Spleen (tissue), 11 donors: ENCODE data around the gene GMEB2. TPM values are rescaled to one million over a fixed set of nuclear protein-coding genes. Genes with fewer than 3 reads are reported as not detected.
A peak's percentile ranks its signal among the peaks of the same experiment; 100 is the strongest.

ENCODE experiments used
- DNase-seq: peaks from one replicate; pipeline ENCODE4 v3.0.0-alpha.2; 2020
- H3K27ac ChIP-seq, 8 donors: fragments of 200-600 bp; sonication (generic) in 7 of 8; 1 replicate in 4 of 8; 2 replicates in 4 of 8; pipeline versions ENCODE4 v1.5.0 to v1.8.0; 2016 to 2021; ENCODE audit warnings: inconsistent platforms in 4 of 8, mild to moderate bottlenecking in 4 of 8, moderate library complexity in 1 of 8
- H3K27me3 ChIP-seq, 7 donors: fragments of 200-600 bp; sonication (generic) in 6 of 7; replicated peaks in 1 of 7; 1 replicate in 4 of 7; 2 replicates in 3 of 7; pipeline versions ENCODE4 v1.5.0 to v1.8.0; 2016 to 2021; ENCODE audit warnings: inconsistent platforms in 3 of 7, mild to moderate bottlenecking in 1 of 7
- H3K36me3 ChIP-seq, 6 donors: fragments of 200-600 bp; sonication (generic) in 5 of 6; 1 replicate in 4 of 6; 2 replicates in 2 of 6; pipeline versions ENCODE4 v1.5.0 to v1.8.0; 2016 to 2021; ENCODE audit warnings: inconsistent platforms in 2 of 6
- H3K4me1 ChIP-seq, 6 donors: fragments of 200-600 bp; sonication (generic) in 5 of 6; 1 replicate in 3 of 6; 2 replicates in 3 of 6; pipeline versions ENCODE4 v1.5.0 to v1.8.0; 2016 to 2021; ENCODE audit warnings: inconsistent platforms in 3 of 6
- H3K4me3 ChIP-seq, 8 donors: fragments of 200-600 bp; sonication (generic) in 7 of 8; 1 replicate in 4 of 8; 2 replicates in 4 of 8; pipeline versions ENCODE4 v1.5.0 to v1.8.0; 2016 to 2021; ENCODE audit warnings: inconsistent platforms in 4 of 8, mild to moderate bottlenecking in 4 of 8, moderate library complexity in 2 of 8
- H3K9me3 ChIP-seq, 8 donors: fragments of 200-600 bp; sonication (generic) in 7 of 8; 1 replicate in 4 of 8; 2 replicates in 4 of 8; pipeline versions ENCODE4 v1.5.0 to v1.8.0; 2016 to 2021; ENCODE audit warnings: inconsistent platforms in 4 of 8
- CTCF ChIP-seq, 11 experiments: fragments of 200-600 bp in 7 of 11; fragments of 450-650 bp in 4 of 11; sonication (generic) in 4 of 11; IDR thresholded peaks in 8 of 11; conservative IDR thresholded peaks in 3 of 11; 1 replicate in 7 of 11; 2 replicates in 4 of 11; pipeline versions ENCODE4 v1.4.0 to v1.8.0; 2016 to 2021; ENCODE audit warnings: antibody characterized with exemption in 11 of 11, inconsistent platforms in 4 of 11, mild to moderate bottlenecking in 1 of 11
- POLR2A ChIP-seq, 3 donors: fragments of 450-650 bp; IDR thresholded peaks; one replicate each; pipeline ENCODE4 v1.5.1; 2017; ENCODE audit warnings: antibody characterized with exemption in 3 of 3, mild to moderate bottlenecking in 1 of 3
- POLR2AphosphoS5 ChIP-seq, 3 donors: sonication (generic); formaldehyde crosslinking; IDR thresholded peaks; one replicate each; pipeline ENCODE4 v1.5.1; 2017; ENCODE audit warnings: antibody characterized with exemption in 3 of 3
- WGBS, 5 donors: extraction: QIAGEN DNeasy Blood & Tissue Kit in 3 of 5; methylation state at CpG; one replicate each; pipeline versions ENCODE4 v1.1.5 to v1.1.7; 2013 to 2018; 5-methylcytosine and 5-hydroxymethylcytosine counted together
- intact Hi-C: fragments of 100-400 bp; cut with DNase I; formaldehyde crosslinking; loops from one replicate; pipeline ENCODE4 v1.15.0; 2023; ENCODE audit warnings: low total_unique reads
- polyA plus RNA-seq, 3 donors: library from polyadenylated mRNA; stranded (reverse); fragments of 200-250 nt; gene quantifications; one replicate each; pipeline ENCODE4 v1.2.1, GENCODE V29; 2013
- total RNA-seq, 7 donors: library from RNA; depleted of rRNA in 3 of 7; stranded (reverse); fragments of >200 nt in 3 of 7; fragmentation: NEBNext Ultra II Directional in 4 of 7; extraction: Animal tissue kit (Norgen Biotek cat#: 25700) in 4 of 7; gene quantifications; one replicate each; pipeline versions ENCODE4 v1.1.0 to v1.2.1, GENCODE V29; 2016 to 2021
- donor health status: healthy with polysubstance abuse.
- donor health status: DM: no; HTN: no; CAD: no; lungs with moderate emphysema.
- donor health status: DM: no; HTN: no; CAD: no.
- donor health status: Bipolar disorder and iron deficiency.
- donor health status: healthy.
- donor health status: DM: no; HTN: no; CAD: no.
- donor health status: DM: yes; HTN: yes; CAD: no.

Gene GMEB2
- total and polyA plus RNA-seq, 10 donors = 8.6 to 15.0 (median 12.5) TPM

GRCh38 chr20:63547725-63548480 lies 79.0 kb downstream of the GMEB2 start, which contains the start of gene SRMS:
Gene SRMS, minus strand, starts transcription at chr20:63547749. Its CDS starts 286 bp downstream, at chr20:63547463.
- no peaks in the 10 kb centered on the region for H3K36me3 ChIP-seq
- TF ChIP-seq CTCF (IDR thresholded peaks at IDR 0.05 in 8 of 11, conservative IDR thresholded peaks at IDR 0.05 in 3 of 11) (no peak), POLR2AphosphoS5 (IDR thresholded peaks at IDR 0.05) (no peak), POLR2A (IDR thresholded peaks at IDR 0.05) (no peak)
- H3K27me3 ChIP-seq = peaks cover 0 to 49% (median 4%) of the 10 kb centered on the region in 7 donors
- DNase-seq = no peak
- intact Hi-C loops = no loop called here
- peak within 1 kb of the TSS in 1 of 8 donors; percentile 3 for H3K4me3 ChIP-seq
- peaks cover 12 to 78% (median 47%) of the 10 kb centered on the region in 6 donors for H3K4me1 ChIP-seq
- 56 to 76% (median 61%) methylated on average over 20 to 35 of the region's 35 CpGs for WGBS, 5 donors
- H3K27ac ChIP-seq = no peak within 1 kb of the TSS
- no peaks in the 10 kb centered on the region for H3K9me3 ChIP-seq

GRCh38 chr20:63546956-63547724 lies 79.8 kb downstream of the GMEB2 start:
- no peak for DNase-seq
- Histone ChIP-seq H3K27me3 (peaks cover 0 to 42% (median 4%) of the 10 kb centered on the region in 7 donors), H3K4me3 (peak overlapping the region in 1 of 8 donors; percentile 3), H3K9me3 (no peaks in the 10 kb centered on the region), H3K4me1 (peaks cover 5 to 78% (median 47%) of the 10 kb centered on the region in 6 donors), H3K36me3 (no peaks in the 10 kb centered on the region), H3K27ac (no peak overlapping the region)
- intact Hi-C loops = no loop called here
- TF ChIP-seq CTCF (IDR thresholded peaks at IDR 0.05 in 8 of 11, conservative IDR thresholded peaks at IDR 0.05 in 3 of 11) (no peak), POLR2A (IDR thresholded peaks at IDR 0.05) (no peak), POLR2AphosphoS5 (IDR thresholded peaks at IDR 0.05) (no peak)
- 51 to 64% (median 56%) methylated on average over 43 to 58 of the region's 58 CpGs for WGBS, 5 donors

- H3K27me3 ChIP-seq = peaks cover 0 to 42% (median 4%) of the 10 kb centered on the region in 7 donors
- intact Hi-C loops = no loop called here
- WGBS, 5 donors = 81 to 86% (median 86%) methylated on average over 15 to 20 of the region's 20 CpGs
Measured at GRCh38 chr20:63546256-63546955, 80.5 kb downstream of the GMEB2 start.

More at GRCh38 chr20:63546256-63546955, 80.5 kb downstream of the GMEB2 start:
- H3K27ac ChIP-seq = no peak overlapping the region
- H3K9me3 ChIP-seq = no peaks in the 10 kb centered on the region
- no peak overlapping the region for H3K4me3 ChIP-seq
- DNase-seq = no peak
- peaks cover 5 to 81% (median 51%) of the 10 kb centered on the region in 6 donors for H3K4me1 ChIP-seq
- TF ChIP-seq CTCF (IDR thresholded peaks at IDR 0.05 in 8 of 11, conservative IDR thresholded peaks at IDR 0.05 in 3 of 11) (no peak), POLR2AphosphoS5 (IDR thresholded peaks at IDR 0.05) (no peak), POLR2A (IDR thresholded peaks at IDR 0.05) (no peak)
- H3K36me3 ChIP-seq = no peaks in the 10 kb centered on the region
